ENCODE results near the gene BTBD9. TPM values are rescaled to one million over a fixed set of nuclear protein-coding genes. Genes with fewer than 3 reads are reported as not detected.

The BTBD9 gene
- total RNA-seq, 1 experiment from 2014 or later: 8.9 TPM

- Histone ChIP-seq H3K79me1 (ENCODE audit: insufficient read depth, low read depth, low read length, poor library complexity, severe bottlenecking) (no peaks in the 10 kb centered on the region), H2BK12ac (ENCODE audit: insufficient read length, low read depth, low read length) (no peak overlapping the region), H3K9me3 (ENCODE audit: control insufficient read depth, low read depth, low read length) (no peaks in the 10 kb centered on the region), H2AFZ (ENCODE audit: low read length) (no peak overlapping the region), H3K79me2 (ENCODE audit: insufficient read depth, low read length) (no peaks in the 10 kb centered on the region), H2AK5ac (ENCODE audit: insufficient read length, low read length) (no peak overlapping the region), H4K8ac (replicated peaks; ENCODE audit: insufficient read length, low read depth, low read length) (no peak overlapping the region), H2BK5ac (ENCODE audit: insufficient read length, low read length) (no peak overlapping the region), H4K5ac (ENCODE audit: insufficient read length, low read depth, low read length) (no peak overlapping the region), H4K91ac (ENCODE audit: insufficient read length, low read depth, low read length) (no peak overlapping the region), H2BK20ac (ENCODE audit: low read depth, low read length, poor library complexity, severe bottlenecking) (no peak overlapping the region), H3K4me2 (ENCODE audit: insufficient read depth, insufficient read length, low read length) (no peak overlapping the region), H3K4ac (ENCODE audit: low read depth, low read length) (no peak overlapping the region), H2BK120ac (ENCODE audit: low read depth, low read length, poor library complexity, severe bottlenecking) (no peak overlapping the region), H4K20me1 (ENCODE audit: control insufficient read depth, insufficient read depth, insufficient read length) (no peaks in the 10 kb centered on the region), H3K27ac (ENCODE audit: insufficient read length, low read depth, low read length) (no peak overlapping the region), H3K23me2 (ENCODE audit: insufficient read length, low read depth, low read length, poor library complexity, severe bottlenecking) (no peaks in the 10 kb centered on the region), H3K14ac (ENCODE audit: insufficient read depth, low read length) (no peak overlapping the region), H3K27me3 (ENCODE audit: insufficient read depth, low read length) (no peaks in the 10 kb centered on the region), H2BK15ac (ENCODE audit: low read depth, low read length) (no peak overlapping the region), H3K18ac (ENCODE audit: insufficient read length, low read depth, low read length) (no peak overlapping the region), H3T11ph (ENCODE audit: low read length) (no peak overlapping the region), H3K4me1 (ENCODE audit: insufficient read depth, low read length) (peaks cover 8% of the 10 kb centered on the region), H3K23ac (ENCODE audit: insufficient read length, low read depth, low read length) (no peak overlapping the region), H3K56ac (ENCODE audit: insufficient read length, low read depth, low read length) (no peak overlapping the region), H3K9ac (ENCODE audit: extremely low read depth, insufficient read length, low read length) (no peak overlapping the region)
- no peak for DNase-seq
- WGBS (ENCODE audit: extremely low coverage, insufficient read length, low lambda C conversion rate): no CpG with 5 or more reads among the region's 2 CpGs
- H3K4me3 Mint-ChIP-seq: no peak overlapping the region
- H3K36me3 Mint-ChIP-seq (ENCODE audit: insufficient read depth in 1 of 3, low read depth in 3 of 3): no peaks in the 10 kb centered on the region
- no peaks in the 10 kb centered on the region for H3K27me3 Mint-ChIP-seq (ENCODE audit: low read depth)
- peaks cover 24 to 28% of the 10 kb centered on the region in 2 experiments for H3K4me1 Mint-ChIP-seq
- TF ChIP-seq CTCF (conservative IDR thresholded peaks at IDR 0.05): no peak
- no peaks in the 10 kb centered on the region for H3K9me3 Mint-ChIP-seq
- no peak overlapping the region for H3K27ac Mint-ChIP-seq
Measured at GRCh38 chr6:38349221-38349620, 290.5 kb downstream of the BTBD9 start.

All from H9 (cell line).